HG03095 (cell line): Measurements from ENCODE around the gene SLC25A17.
"Not testable (repeated sequence)": the region's sequence is repeated elsewhere in the genome, so short reads cannot be mapped to it uniquely, and the experiment has no call there.

Experiments used
- ATAC-seq: cut with Tn5 transposase; IDR thresholded peaks from one replicate; pipeline ENCODE4 v1.9.1; 2021; ENCODE audit warnings: moderate library complexity; ENCODE audit not compliant: unreplicated experiment

SLC25A17 gene

GRCh38 chr22:40721266-40721665, 97.9 kb downstream of the SLC25A17 start:
- ATAC-seq = no peak

GRCh38 chr22:40720538-40721256, 98.4 kb downstream of the SLC25A17 start:
- no peak for ATAC-seq

- ATAC-seq = not testable (repeated sequence)
Measured at GRCh38 chr22:40720156-40720537, 99.0 kb downstream of the SLC25A17 start.
